ENCODE data around the gene LRRTM4.

LRRTM4 gene

GRCh38 chr2:77513191-77513590 is 9.0 kb downstream of the LRRTM4 start:
- DNase-seq (ENCODE audit: low read depth in 1 of 2, low spot score in 1 of 2) = no peak
- TF ChIP-seq JUND (IDR thresholded peaks at IDR 0.05; ENCODE audit: low read depth) = no peak
- in situ Hi-C loops (cut with HindIII; ENCODE audit: low pct_unique_long_range_greater_than_20kb, low sequenced_read_pairs) = no loop called here

GRCh38 chr2:77512507-77512906 is 9.7 kb downstream of the LRRTM4 start:
- DNase-seq (ENCODE audit: low read depth in 1 of 2, low spot score in 1 of 2) = no peak
- TF ChIP-seq JUND (IDR thresholded peaks at IDR 0.05; ENCODE audit: low read depth) = no peak
- in situ Hi-C loops (cut with HindIII; ENCODE audit: low pct_unique_long_range_greater_than_20kb, low sequenced_read_pairs) = no loop called here

DNA sequence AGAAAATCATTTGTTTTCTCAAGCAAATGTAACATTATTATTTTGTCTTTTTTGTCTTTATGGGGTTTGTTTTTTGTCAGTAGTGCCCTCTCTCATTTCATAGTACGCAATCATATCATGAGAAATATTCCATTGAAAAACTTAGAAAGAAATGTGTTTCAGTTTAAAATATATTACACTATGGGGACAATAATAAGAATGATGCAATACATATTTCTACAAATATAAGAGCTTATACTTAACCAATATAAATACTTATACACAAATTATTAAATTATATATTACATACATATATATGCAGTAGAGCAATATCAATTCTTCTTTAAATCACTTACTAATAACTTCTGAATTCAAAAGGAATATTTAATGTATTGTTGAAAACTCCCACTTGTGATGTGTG is 13.7 kb downstream of the LRRTM4 start:
- no peak for TF ChIP-seq JUND (IDR thresholded peaks at IDR 0.05; ENCODE audit: low read depth)
- no peak for DNase-seq (ENCODE audit: low read depth in 1 of 2, low spot score in 1 of 2)
- in situ Hi-C loops (cut with HindIII; ENCODE audit: low pct_unique_long_range_greater_than_20kb, low sequenced_read_pairs) = no loop called here

GRCh38 chr2:77507657-77508056 is 14.5 kb downstream of the LRRTM4 start:
- DNase-seq (ENCODE audit: low read depth in 1 of 2, low spot score in 1 of 2) = no peak
- in situ Hi-C loops (cut with HindIII; ENCODE audit: low pct_unique_long_range_greater_than_20kb, low sequenced_read_pairs) = no loop called here
- no peak for TF ChIP-seq JUND (IDR thresholded peaks at IDR 0.05; ENCODE audit: low read depth)

GRCh38 chr2:77488141-77488540 is 34.0 kb downstream of the LRRTM4 start:
- DNase-seq (ENCODE audit: low read depth in 1 of 2, low spot score in 1 of 2) = no peak
- in situ Hi-C loops (cut with HindIII; ENCODE audit: low pct_unique_long_range_greater_than_20kb, low sequenced_read_pairs) = no loop called here
- no peak for TF ChIP-seq JUND (IDR thresholded peaks at IDR 0.05; ENCODE audit: low read depth)

DNA sequence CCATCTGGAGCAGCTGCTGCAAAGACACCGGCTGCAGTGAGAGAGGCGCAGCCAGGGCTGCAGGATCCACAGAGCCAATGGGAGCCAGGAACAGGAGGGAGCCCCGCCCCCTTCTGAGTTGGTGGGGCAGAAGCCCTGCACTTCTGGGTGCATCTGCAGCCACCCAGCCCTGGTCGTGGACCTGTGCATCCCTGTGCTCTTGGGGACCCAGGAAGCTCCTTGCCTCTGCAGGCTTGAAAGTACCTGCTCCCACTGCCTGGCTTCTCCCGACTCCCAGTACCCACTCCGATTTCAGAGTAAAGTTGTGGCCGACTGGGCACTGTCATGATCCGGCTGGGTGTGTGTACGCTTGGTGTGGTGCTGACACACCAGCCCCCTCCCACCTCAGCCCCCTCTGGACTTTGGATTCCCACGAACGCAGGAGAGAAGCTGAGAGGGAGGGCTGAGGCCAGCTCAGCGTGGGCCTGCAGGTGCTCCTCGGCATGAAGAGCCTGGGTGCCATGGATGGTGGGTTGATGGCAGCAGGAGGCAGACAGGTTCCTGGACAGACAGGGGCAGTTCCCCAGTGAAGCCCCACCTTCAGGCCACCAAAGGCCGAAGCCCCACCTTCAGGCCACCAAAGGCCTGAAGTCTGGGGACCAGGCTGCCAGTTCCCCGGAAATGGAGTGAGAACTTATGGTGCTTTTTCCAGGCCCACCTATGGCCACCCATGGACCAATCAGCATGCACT is 34.9 kb downstream of the LRRTM4 start:
- TF ChIP-seq JUND (IDR thresholded peaks at IDR 0.05; ENCODE audit: low read depth) = no peak
- DNase-seq (ENCODE audit: low read depth in 1 of 2, low spot score in 1 of 2) = no peak
- in situ Hi-C loops (cut with HindIII; ENCODE audit: low pct_unique_long_range_greater_than_20kb, low sequenced_read_pairs) = no loop called here

GRCh38 chr2:77484026-77484425 is 38.1 kb downstream of the LRRTM4 start:
- in situ Hi-C loops (cut with HindIII; ENCODE audit: low pct_unique_long_range_greater_than_20kb, low sequenced_read_pairs) = no loop called here
- DNase-seq (ENCODE audit: low read depth in 1 of 2, low spot score in 1 of 2) = no peak
- no peak for TF ChIP-seq JUND (IDR thresholded peaks at IDR 0.05; ENCODE audit: low read depth)

DNA sequence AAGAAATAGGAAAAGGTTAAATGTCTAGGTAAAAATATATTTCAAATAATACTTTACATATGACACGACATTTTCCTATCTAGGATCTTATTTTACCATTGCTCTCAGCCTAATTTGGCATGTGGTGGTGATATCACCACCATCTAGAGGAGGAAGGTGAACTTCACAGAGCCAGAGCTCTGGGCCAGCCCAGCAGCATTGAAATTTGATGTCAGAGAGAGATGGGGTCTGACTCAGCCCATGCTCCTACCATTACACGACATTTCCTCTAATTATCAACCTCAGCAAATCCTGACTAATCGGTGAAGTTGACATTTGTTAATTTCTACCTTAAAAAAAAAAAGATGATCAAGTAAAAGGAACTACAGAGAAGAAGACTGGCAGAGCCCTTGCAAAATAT is 42.3 kb downstream of the LRRTM4 start:
- no peak for TF ChIP-seq JUND (IDR thresholded peaks at IDR 0.05; ENCODE audit: low read depth)
- no peak for DNase-seq (ENCODE audit: low read depth in 1 of 2, low spot score in 1 of 2)
- in situ Hi-C loops (cut with HindIII; ENCODE audit: low pct_unique_long_range_greater_than_20kb, low sequenced_read_pairs) = no loop called here

DNA sequence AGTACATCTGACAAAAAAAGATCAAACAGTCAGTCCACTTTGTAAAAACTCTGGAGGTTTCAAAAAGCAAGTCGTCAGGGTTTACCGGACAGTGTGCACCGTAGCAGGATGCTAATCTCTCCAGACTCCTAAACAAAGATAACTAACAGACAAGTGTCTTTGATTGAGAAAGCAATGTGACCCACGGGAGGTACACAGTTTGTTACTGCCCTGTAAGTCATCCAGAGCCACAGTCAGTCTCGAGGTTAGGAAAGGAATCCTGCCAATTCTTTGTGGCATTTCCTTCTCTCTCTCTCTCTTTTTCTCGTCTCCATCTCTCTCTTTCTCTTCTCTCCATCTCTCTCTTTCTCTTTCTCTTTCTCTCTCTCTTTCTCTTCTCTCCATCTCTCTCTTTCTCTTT is 42.8 kb downstream of the LRRTM4 start:
- no peak for DNase-seq (ENCODE audit: low read depth in 1 of 2, low spot score in 1 of 2)
- in situ Hi-C loops (cut with HindIII; ENCODE audit: low pct_unique_long_range_greater_than_20kb, low sequenced_read_pairs) = no loop called here
- no peak for TF ChIP-seq JUND (IDR thresholded peaks at IDR 0.05; ENCODE audit: low read depth)

GRCh38 chr2:77470096-77470495 is 52.1 kb downstream of the LRRTM4 start:
- in situ Hi-C loops (cut with HindIII; ENCODE audit: low pct_unique_long_range_greater_than_20kb, low sequenced_read_pairs) = no loop called here
- TF ChIP-seq JUND (IDR thresholded peaks at IDR 0.05; ENCODE audit: low read depth) = no peak
- DNase-seq (ENCODE audit: low read depth in 1 of 2, low spot score in 1 of 2) = no peak

DNA sequence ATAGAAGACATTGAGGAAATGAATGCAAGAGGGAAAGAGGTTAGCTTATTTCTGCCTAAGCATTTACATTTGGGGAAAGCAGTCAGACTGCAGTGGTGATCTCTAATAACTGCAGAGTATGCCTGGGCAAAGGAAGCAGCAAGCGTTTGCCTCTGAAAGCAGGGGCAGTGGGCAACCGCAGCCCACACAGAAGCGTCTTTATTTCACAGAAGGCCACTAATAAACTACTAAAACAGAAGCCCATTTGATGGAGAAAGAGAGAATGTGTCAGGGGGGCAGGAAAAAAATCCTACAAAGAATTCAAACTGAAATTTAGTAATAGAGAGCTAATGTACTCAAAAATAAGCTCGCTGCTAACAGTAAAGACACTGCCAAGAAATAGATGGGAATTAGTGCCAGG is 53.1 kb downstream of the LRRTM4 start:
- TF ChIP-seq JUND (IDR thresholded peaks at IDR 0.05; ENCODE audit: low read depth) = no peak
- DNase-seq (ENCODE audit: low read depth in 1 of 2, low spot score in 1 of 2) = no peak
- in situ Hi-C loops (cut with HindIII; ENCODE audit: low pct_unique_long_range_greater_than_20kb, low sequenced_read_pairs) = no loop called here

DNA sequence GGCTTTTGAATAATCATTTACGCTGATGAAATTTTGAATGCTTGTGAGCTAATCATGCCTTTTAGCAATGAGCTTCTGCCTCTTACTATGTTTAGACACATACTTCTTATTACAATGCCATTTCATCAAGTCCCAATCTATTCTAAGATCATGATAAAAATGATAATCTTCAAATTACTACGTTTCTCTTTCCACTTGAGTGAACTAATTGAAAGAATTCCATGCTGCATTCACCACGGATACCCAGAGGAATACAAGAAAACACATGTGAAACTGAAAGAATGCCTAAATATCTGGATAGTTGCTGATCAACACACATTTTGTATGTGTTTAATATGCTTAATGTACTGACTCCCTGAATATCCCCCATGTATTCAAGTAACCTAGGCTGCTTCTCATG is 62.3 kb downstream of the LRRTM4 start:
- in situ Hi-C loops (cut with HindIII; ENCODE audit: low pct_unique_long_range_greater_than_20kb, low sequenced_read_pairs) = no loop called here
- DNase-seq (ENCODE audit: low read depth in 1 of 2, low spot score in 1 of 2) = no peak
- no peak for TF ChIP-seq JUND (IDR thresholded peaks at IDR 0.05; ENCODE audit: low read depth)

DNA sequence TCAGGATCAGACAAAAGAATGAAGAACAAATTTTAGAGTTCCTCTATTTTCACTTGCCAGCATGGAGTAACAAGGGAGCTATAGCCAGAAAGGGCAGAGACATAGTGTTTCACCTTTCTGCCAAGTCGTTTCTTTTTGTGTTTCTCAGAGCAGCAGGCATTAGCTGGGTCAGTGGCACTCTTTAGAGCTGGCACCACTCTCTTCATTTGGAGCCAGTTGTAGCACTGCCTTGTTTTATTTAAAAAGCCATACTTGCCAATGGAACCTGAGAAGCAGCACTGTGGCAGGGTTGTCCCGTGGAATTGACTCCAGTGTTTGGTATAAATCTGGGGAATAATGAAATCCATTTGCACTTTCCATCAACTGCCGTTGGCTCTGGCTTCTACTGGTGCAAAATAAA is 64.0 kb downstream of the LRRTM4 start:
- DNase-seq (ENCODE audit: low read depth in 1 of 2, low spot score in 1 of 2) = no peak
- in situ Hi-C loops (cut with HindIII; ENCODE audit: low pct_unique_long_range_greater_than_20kb, low sequenced_read_pairs) = no loop called here
- no peak for TF ChIP-seq JUND (IDR thresholded peaks at IDR 0.05; ENCODE audit: low read depth)

GRCh38 chr2:77457665-77458064 is 64.5 kb downstream of the LRRTM4 start:
- no peak for TF ChIP-seq JUND (IDR thresholded peaks at IDR 0.05; ENCODE audit: low read depth)
- in situ Hi-C loops (cut with HindIII; ENCODE audit: low pct_unique_long_range_greater_than_20kb, low sequenced_read_pairs) = no loop called here
- no peak for DNase-seq (ENCODE audit: low read depth in 1 of 2, low spot score in 1 of 2)

Measured in T47D (cell line).